Colonic mucosa (tissue), 4 donors: ENCODE data around the gene WDR35. TPM values are rescaled to one million over a fixed set of nuclear protein-coding genes. Genes with fewer than 3 reads are reported as not detected.

ENCODE experiments used
- DNase-seq: peaks from one replicate; pipeline ENCODE4 v3.0.0-alpha.2; 2020
- H3K27ac ChIP-seq: fragments of 200-600 bp; one replicate; pipeline ENCODE4 v1.8.0; 2021
- H3K27me3 ChIP-seq: fragments of 200-600 bp; one replicate; pipeline ENCODE4 v1.8.0; 2021
- H3K36me3 ChIP-seq: fragments of 200-600 bp; one replicate; pipeline ENCODE4 v1.8.0; 2021
- H3K4me1 ChIP-seq: fragments of 200-600 bp; one replicate; pipeline ENCODE4 v1.8.0; 2021; ENCODE audit warnings: mild to moderate bottlenecking
- H3K4me3 ChIP-seq: fragments of 200-600 bp; one replicate; pipeline ENCODE4 v1.8.0; 2021
- H3K9ac ChIP-seq, 2 donors: one replicate each; pipeline ENCODE4 v1.7.0; 2013; ENCODE audit warnings: control low read depth in 2 of 2, low read depth in 2 of 2, low read length in 2 of 2
- H3K9me3 ChIP-seq: fragments of 200-600 bp; one replicate; pipeline ENCODE4 v1.8.0; 2021
- CTCF ChIP-seq: fragments of 200-600 bp; IDR thresholded peaks from one replicate; pipeline ENCODE4 v1.8.0; 2022; ENCODE audit warnings: antibody characterized with exemption, mild to moderate bottlenecking
- intact Hi-C: fragments of 100-400 bp; cut with DNase I; formaldehyde crosslinking; loops from one replicate; pipeline ENCODE4 v1.14.1; 2022
- total RNA-seq, 2 donors: library from RNA; stranded (reverse); fragmentation: NEBNext Ultra II Directional in 1 of 2; extraction: Animal tissue kit (Norgen Biotek cat#: 25700) in 1 of 2; gene quantifications; one replicate each; pipeline ENCODE4 v1.2.1, GENCODE V29; 2021
- donor health status: healthy.
- donor health status: DM: no; HTN: no; CAD: no.
- donor health status: DM: no; HTN: no; CAD: no.

The WDR35 gene
- total RNA-seq, 2 donors from 2014 or later, result 1.7 to 2.2 TPM

- TF ChIP-seq CTCF, result peak; percentile 74
- Histone ChIP-seq H3K4me1 (no peaks in the 10 kb centered on the region), H3K36me3 (no peaks in the 10 kb centered on the region), H3K9ac (no peak overlapping the region), H3K9me3 (no peaks in the 10 kb centered on the region), H3K27ac (no peak overlapping the region), H3K4me3 (no peak overlapping the region), H3K27me3 (no peaks in the 10 kb centered on the region)
- intact Hi-C loops, result loop anchor here (2.0 kb wide), 1 partner anchor 141 kb away; no protein-coding TSS in a partner anchor
- DNase-seq, result peak; percentile 64
Measured at GRCh38 chr2:19955544-19956422, 34.1 kb downstream of the WDR35 start.

- intact Hi-C loops, result no loop called here
- no peak for TF ChIP-seq CTCF
- DNase-seq, result no peak
Measured at GRCh38 chr2:19949071-19949470, 40.8 kb downstream of the WDR35 start.

GRCh38 chr2:19947184-19947940 is 42.5 kb downstream of the WDR35 start:
- no peak for DNase-seq
- Histone ChIP-seq H3K9me3 (no peaks in the 10 kb centered on the region), H3K9ac (no peak overlapping the region), H3K36me3 (no peaks in the 10 kb centered on the region), H3K4me3 (no peak overlapping the region), H3K27ac (no peak overlapping the region), H3K27me3 (no peaks in the 10 kb centered on the region), H3K4me1 (no peaks in the 10 kb centered on the region)
- intact Hi-C loops, result no loop called here
- TF ChIP-seq CTCF, result no peak

More at GRCh38 chr2:19949071-19949470, 40.8 kb downstream of the WDR35 start:
- H3K9ac ChIP-seq, result no peak overlapping the region
- H3K36me3 ChIP-seq, result no peaks in the 10 kb centered on the region
- no peaks in the 10 kb centered on the region for H3K27me3 ChIP-seq
- no peak overlapping the region for H3K4me3 ChIP-seq
- no peak overlapping the region for H3K27ac ChIP-seq
- H3K9me3 ChIP-seq, result no peaks in the 10 kb centered on the region
- no peaks in the 10 kb centered on the region for H3K4me1 ChIP-seq

- no peak for DNase-seq
- Histone ChIP-seq H3K9me3 (no peaks in the 10 kb centered on the region), H3K27ac (no peak overlapping the region), H3K4me1 (no peaks in the 10 kb centered on the region), H3K36me3 (no peaks in the 10 kb centered on the region), H3K9ac (no peak overlapping the region), H3K27me3 (no peaks in the 10 kb centered on the region), H3K4me3 (no peak overlapping the region)
- TF ChIP-seq CTCF, result no peak
- intact Hi-C loops, result no loop called here
Measured at GRCh38 chr2:19944205-19944845, 45.6 kb downstream of the WDR35 start.

- Histone ChIP-seq H3K36me3 (no peaks in the 10 kb centered on the region), H3K4me1 (no peaks in the 10 kb centered on the region), H3K9me3 (no peaks in the 10 kb centered on the region), H3K27me3 (no peaks in the 10 kb centered on the region), H3K4me3 (no peak overlapping the region), H3K27ac (no peak overlapping the region), H3K9ac (no peak overlapping the region)
- DNase-seq, result no peak
- intact Hi-C loops, result no loop called here
- TF ChIP-seq CTCF, result no peak
Measured at GRCh38 chr2:19943189-19943588, 46.7 kb downstream of the WDR35 start.
